Measurements from ENCODE around the gene CENPM.

CENPM gene

GRCh38 chr22:41975299-41976069, 28.5 kb upstream of the CENPM start:
- H3K9me3 Mint-ChIP-seq: no peaks in the 10 kb centered on the region
- H3K4me1 Mint-ChIP-seq: peaks cover 19 to 24% of the 10 kb centered on the region in 2 donors
- H3K27ac Mint-ChIP-seq: no peak overlapping the region

DNA sequence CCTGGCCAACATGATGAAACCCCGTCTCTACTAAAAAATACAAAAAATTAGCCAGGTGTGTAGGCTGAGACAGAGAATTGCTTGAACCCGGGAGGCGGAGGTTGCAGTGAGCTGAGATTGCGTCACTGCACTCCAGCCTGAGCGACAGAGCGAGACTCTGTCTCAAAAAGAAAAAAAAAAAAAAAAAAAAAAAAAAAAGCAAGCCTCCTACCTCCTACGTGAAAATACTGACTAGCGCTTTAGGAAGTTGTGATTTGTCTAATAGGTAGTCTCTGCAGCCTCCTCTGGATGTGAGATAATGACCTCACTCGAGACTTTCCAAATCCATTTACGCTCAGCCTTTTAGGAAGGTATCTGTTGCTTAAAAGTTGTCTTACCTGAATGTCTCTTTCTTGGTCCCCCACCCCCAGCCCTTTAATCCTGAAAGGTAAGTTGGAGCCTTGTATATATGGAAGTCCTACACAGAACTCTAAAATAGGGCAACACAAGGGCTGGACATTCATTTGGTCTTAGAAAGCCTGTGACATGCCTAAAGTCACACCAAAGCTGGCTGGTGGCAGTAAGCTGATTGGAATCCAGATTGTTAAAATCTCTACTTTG, 27.8 kb upstream of the CENPM start:
- Mint-ChIP-seq H3K9me3 (no peaks in the 10 kb centered on the region), H3K27me3 (peaks cover 45 to 75% of the 10 kb centered on the region in 2 donors), H3K36me3 (peaks cover 0 to 1% of the 10 kb centered on the region in 2 donors), H3K4me3 (no peak overlapping the region), H3K27ac (no peak overlapping the region), H3K4me1 (peaks cover 19 to 24% of the 10 kb centered on the region in 2 donors)
- DNase-seq (no peak), ATAC-seq (replicated peaks) (no peak)

More at GRCh38 chr22:41975299-41976069, 28.5 kb upstream of the CENPM start:
- Mint-ChIP-seq H3K4me3 (peak overlapping the region; percentile 20 to 55), H3K36me3 (peaks cover 0 to 1% of the 10 kb centered on the region in 2 donors), H3K27me3 (peaks cover 45 to 74% of the 10 kb centered on the region in 2 donors)
- no peak for ATAC-seq (replicated peaks)
- DNase-seq: no peak

GRCh38 chr22:41971431-41971830, 24.5 kb upstream of the CENPM start:
- H3K9me3 Mint-ChIP-seq: no peaks in the 10 kb centered on the region
- H3K27ac Mint-ChIP-seq: no peak overlapping the region
- H3K36me3 Mint-ChIP-seq: no peaks in the 10 kb centered on the region
- H3K4me1 Mint-ChIP-seq: peaks cover 7 to 16% of the 10 kb centered on the region in 2 donors
- no peak for DNase-seq
- ATAC-seq (replicated peaks): no peak
- peaks cover 25 to 48% of the 10 kb centered on the region in 2 donors for H3K27me3 Mint-ChIP-seq
- no peak overlapping the region for H3K4me3 Mint-ChIP-seq

DNA sequence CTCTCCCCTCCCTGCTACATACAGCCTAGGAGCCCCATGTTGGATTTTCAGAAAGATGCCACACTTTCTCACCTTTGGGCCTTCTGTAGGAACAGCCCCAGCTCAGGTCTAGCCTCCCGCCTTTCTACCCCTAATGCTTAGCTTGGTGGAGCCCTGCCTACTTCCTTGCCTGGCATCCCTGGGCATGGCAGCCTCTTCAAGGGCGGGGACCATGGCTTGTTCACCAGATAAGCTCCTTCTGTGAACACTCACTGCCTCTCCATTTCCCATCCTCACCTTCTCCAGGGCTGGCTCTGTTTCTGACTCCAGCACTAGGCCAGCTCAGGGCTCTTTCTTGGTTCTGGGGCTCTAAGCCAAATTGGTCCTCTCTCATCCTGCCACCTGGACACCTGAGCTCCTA, 23.6 kb upstream of the CENPM start:
- Mint-ChIP-seq H3K9me3 (no peaks in the 10 kb centered on the region), H3K27ac (peak overlapping the region; percentile 11), H3K4me1 (peaks cover 0 to 9% of the 10 kb centered on the region in 2 donors), H3K4me3 (no peak overlapping the region), H3K27me3 (peaks cover 18 to 40% of the 10 kb centered on the region in 2 donors), H3K36me3 (no peaks in the 10 kb centered on the region)
- ATAC-seq (replicated peaks) (no peak), DNase-seq (no peak)

GRCh38 chr22:41969110-41969646, 22.2 kb upstream of the CENPM start, which contains the start of gene SEPTIN3:
TSS of gene SEPTIN3 (plus strand) at chr22:41969443. CDS start at chr22:41971493, 2,050 bp downstream.
- Mint-ChIP-seq H3K4me1 (peaks cover 0 to 6% of the 10 kb centered on the region in 2 donors), H3K27me3 (peaks cover 14 to 34% of the 10 kb centered on the region in 2 donors), H3K27ac (no peak within 1 kb of the TSS), H3K36me3 (no peaks in the 10 kb centered on the region), H3K9me3 (no peaks in the 10 kb centered on the region), H3K4me3 (no peak within 1 kb of the TSS)
- ATAC-seq (replicated peaks) (no peak), DNase-seq (no peak)

DNA sequence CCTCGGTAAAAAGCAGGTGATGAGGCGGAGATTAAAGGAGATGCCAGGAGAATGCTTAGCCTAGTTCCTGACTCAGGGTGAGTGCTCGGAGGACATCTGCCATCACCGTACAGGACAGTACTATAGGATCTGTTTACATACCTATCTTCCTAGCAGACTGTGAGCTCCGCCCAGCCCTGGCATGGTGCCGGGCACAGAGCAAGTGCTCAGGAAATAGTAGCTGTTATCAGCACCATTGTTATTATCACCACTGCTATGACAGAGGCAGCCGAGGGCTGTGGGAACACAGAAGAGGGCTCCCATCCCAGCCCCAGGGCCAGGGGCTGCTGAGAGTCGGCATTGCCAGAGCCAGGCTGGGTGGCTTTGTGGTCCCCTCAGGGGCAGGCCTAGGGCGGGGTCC, 21.6 kb upstream of the CENPM start:
- Mint-ChIP-seq H3K4me1 (peaks cover 0 to 6% of the 10 kb centered on the region in 2 donors), H3K27ac (no peak overlapping the region), H3K9me3 (no peaks in the 10 kb centered on the region), H3K4me3 (no peak overlapping the region), H3K36me3 (no peaks in the 10 kb centered on the region), H3K27me3 (peaks cover 14 to 28% of the 10 kb centered on the region in 2 donors)
- ATAC-seq (replicated peaks): no peak
- no peak for DNase-seq

DNA sequence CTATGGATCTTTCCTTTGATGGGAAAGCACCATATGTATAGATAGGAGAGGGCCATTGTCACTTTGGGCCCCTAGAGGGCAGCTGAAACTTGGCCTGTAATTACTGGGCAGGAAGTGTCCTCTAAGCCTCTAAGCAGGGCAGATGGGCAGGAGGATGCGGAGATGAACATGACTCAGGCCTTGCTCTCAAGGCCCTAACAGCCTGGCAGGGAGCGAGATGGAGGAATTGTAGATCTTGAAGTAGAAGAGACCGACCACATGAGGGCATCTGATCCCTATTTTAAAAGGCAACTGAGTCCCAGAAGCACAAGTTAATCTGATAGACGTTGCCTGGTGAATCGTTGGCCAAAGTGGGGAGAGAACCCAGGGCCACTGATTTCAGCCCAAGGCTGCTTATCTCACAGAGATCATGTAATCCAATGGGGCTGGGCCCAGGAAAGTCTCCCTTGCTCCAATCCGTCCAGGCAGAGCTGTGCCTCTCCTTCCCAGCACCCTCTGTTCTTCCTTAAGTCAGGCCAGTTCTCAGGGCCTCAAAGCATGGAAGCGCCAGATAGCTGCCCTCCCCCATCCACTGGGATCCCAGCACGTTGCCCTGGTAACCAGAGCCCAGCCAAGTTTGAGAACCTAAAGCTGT, 19.8 kb upstream of the CENPM start:
- DNase-seq: peak; percentile 47
- Mint-ChIP-seq H3K9me3 (no peaks in the 10 kb centered on the region), H3K27me3 (peaks cover 4 to 19% of the 10 kb centered on the region in 2 donors), H3K36me3 (no peaks in the 10 kb centered on the region), H3K4me3 (no peak overlapping the region), H3K27ac (peak overlapping the region; percentile 51), H3K4me1 (peaks cover 0 to 3% of the 10 kb centered on the region in 2 donors)
- ATAC-seq (replicated peaks): peak; percentile 85 to 91

DNA sequence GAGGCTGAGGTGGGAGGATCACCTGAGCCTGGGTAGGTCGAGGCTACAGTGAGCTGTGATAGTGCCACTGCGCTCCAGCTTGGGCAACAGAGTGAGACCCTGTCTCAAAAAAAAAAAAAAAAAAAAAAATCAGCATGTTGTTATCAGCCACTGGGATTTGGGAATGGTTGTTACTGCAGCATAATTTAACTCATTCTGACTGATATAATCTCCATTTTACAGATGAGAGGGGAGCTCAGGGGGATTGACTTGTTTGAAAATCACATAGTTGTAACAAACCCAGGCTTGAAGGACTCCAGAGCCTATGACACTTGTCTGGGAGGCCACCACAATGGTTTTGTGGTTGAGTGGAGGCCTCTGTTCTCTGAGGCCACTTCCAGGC, 19.3 kb upstream of the CENPM start:
- Mint-ChIP-seq H3K36me3 (no peaks in the 10 kb centered on the region), H3K9me3 (no peaks in the 10 kb centered on the region), H3K4me3 (no peak overlapping the region), H3K27ac (peak overlapping the region; percentile 51), H3K4me1 (peaks cover 0 to 3% of the 10 kb centered on the region in 2 donors), H3K27me3 (peaks cover 0 to 14% of the 10 kb centered on the region in 2 donors)
- DNase-seq (no peak), ATAC-seq (replicated peaks) (no peak)

DNA sequence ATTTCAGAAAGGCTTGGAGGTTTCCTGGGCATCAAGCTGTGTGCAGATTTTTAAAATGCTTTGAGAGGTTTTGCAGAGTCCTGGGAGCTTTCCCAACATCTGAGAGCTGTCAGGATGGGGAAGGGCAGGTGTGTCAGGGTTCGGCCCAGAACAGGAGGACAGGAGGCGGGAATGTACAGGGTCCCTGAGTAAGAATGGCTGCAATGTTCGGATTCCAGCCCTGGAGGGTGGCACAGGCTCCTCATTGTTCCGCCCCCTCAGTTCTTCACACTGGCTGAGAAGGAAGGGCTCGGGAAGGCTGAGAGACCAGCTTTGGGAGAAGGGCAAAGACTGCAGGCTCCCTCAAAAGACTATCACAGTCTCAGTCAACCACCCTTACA, 17.1 kb upstream of the CENPM start:
- H3K9me3 Mint-ChIP-seq: no peaks in the 10 kb centered on the region
- H3K36me3 Mint-ChIP-seq: no peaks in the 10 kb centered on the region

DNA sequence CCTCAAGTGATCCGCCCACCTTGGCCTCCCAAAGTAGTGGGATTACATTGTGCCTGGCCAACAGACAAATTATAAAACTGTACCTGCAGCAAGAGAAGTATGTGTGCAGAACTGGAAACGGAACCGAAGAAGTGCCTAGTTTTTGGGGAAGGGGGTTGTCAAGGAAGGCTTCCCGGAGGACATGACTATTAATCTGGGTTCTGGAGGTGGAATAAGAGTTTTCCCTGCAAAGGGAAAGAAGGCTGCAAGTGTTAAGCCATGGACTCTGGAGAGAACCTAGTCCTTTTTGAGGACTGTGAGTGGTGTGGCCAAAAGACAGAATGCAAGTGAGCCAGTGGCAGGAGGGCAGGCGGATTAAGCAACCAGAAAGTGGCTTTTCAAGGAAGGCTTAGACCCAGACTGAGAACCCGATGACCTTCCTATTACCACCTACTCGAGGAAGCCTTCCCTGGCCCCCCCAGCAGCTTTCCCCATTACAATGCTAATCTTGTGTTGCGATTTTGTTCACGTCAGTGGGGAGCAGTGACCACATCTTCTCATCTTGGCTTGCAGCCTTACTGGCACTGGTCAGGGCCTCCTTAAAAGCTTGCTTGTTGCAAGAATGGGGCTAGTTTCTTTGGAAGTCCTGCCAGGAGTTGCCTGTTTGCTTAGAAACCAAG, 16.6 kb upstream of the CENPM start:
- no peak for ATAC-seq (replicated peaks)

More for the DNA sequence above, 17.1 kb upstream of the CENPM start:
- Mint-ChIP-seq H3K4me1 (peaks cover 0 to 7% of the 10 kb centered on the region in 2 donors), H3K4me3 (no peak overlapping the region), H3K27ac (no peak overlapping the region), H3K27me3 (peaks cover 0 to 5% of the 10 kb centered on the region in 2 donors)
- ATAC-seq (replicated peaks) (no peak), DNase-seq (no peak)

DNA sequence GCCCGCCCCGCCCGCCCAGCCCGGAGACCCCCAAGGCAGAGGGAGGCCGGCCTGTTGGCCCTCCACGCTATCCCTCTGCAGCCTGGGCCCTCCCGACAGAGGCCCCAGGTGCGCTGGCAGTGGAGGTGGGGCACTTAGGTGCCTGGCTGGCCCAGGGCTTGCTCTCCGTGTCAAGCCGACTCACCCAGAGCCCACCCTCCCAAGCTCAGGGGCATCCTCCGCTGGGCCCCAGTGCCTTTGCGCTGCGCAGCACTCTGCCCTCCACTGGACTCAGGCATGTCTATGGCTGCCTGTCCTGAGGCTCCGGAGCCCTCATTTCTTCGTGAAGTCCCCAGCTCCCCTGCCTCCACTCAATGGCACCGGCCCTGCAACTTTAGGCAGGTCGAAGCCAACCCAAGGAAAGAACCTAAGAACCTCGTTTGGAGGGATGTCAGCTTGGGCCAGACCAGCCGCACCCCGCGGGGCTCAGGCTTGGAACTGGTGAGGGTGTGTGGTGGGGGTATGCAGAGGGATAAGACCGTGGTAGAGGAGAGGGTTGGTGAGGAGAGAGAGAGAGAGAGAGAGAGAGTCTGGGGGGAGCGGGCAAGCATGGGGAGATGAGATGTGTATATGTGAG, 11.1 kb upstream of the CENPM start:
- H3K27ac Mint-ChIP-seq: no peak overlapping the region
- peak overlapping the region in 1 of 2 donors; percentile 75 for H3K4me3 Mint-ChIP-seq
- DNase-seq (no peak), ATAC-seq (replicated peaks) (peak; percentile 47 to 50)
- peaks cover 0 to 2% of the 10 kb centered on the region in 2 donors for H3K36me3 Mint-ChIP-seq
- H3K27me3 Mint-ChIP-seq: peaks cover 0 to 7% of the 10 kb centered on the region in 2 donors
- H3K9me3 Mint-ChIP-seq: no peaks in the 10 kb centered on the region
- peaks cover 8 to 12% of the 10 kb centered on the region in 2 donors for H3K4me1 Mint-ChIP-seq

More for the DNA sequence above, 16.6 kb upstream of the CENPM start:
- no peak for DNase-seq
- Mint-ChIP-seq H3K4me1 (peaks cover 0 to 7% of the 10 kb centered on the region in 2 donors), H3K27me3 (peaks cover 0 to 5% of the 10 kb centered on the region in 2 donors), H3K9me3 (no peaks in the 10 kb centered on the region), H3K36me3 (no peaks in the 10 kb centered on the region), H3K4me3 (no peak overlapping the region), H3K27ac (no peak overlapping the region)

GRCh38 chr22:41952713-41953112, 5.8 kb upstream of the CENPM start:
- ATAC-seq (replicated peaks) (no peak), DNase-seq (no peak)
- Mint-ChIP-seq H3K27ac (no peak overlapping the region), H3K36me3 (peaks cover 0 to 2% of the 10 kb centered on the region in 2 donors), H3K27me3 (no peaks in the 10 kb centered on the region), H3K4me3 (no peak overlapping the region), H3K9me3 (no peaks in the 10 kb centered on the region), H3K4me1 (peaks cover 36 to 40% of the 10 kb centered on the region in 2 donors)

DNA sequence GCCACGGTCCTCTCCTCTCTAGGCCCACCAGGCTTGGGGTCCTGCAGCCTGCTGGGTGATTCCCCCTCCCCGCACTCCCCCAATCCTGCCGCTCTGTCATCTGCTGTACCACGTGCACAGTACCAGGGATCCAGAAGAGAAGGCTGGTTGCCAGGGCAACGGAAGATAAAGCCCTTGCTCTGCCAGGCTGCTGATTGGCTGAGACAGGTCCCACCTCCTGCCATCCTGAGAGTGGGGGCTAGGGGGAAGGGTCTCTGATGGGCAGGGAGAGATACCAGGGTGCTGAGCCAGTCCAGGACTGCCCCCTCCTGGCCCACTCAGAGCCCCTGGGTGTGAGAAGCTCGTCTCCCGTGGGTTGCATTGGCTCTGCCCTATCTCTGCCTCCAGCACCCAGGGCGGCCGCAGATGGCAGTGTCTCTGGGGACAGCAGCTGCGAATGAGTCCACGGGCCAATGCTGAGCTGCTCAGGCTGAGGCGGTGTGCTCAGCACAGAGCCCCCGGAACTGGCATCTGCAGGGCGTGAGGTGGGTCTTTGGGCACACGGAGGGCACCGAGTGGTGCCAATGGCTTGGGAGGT, 5.0 kb upstream of the CENPM start, which contains the start of gene SMIM45:
Gene SMIM45, plus strand, starts transcription at position 253 of the 577 bp plus-strand sequence.
- peak within 1 kb of the TSS; percentile 27 for H3K27ac Mint-ChIP-seq
- H3K27me3 Mint-ChIP-seq: no peaks in the 10 kb centered on the region
- peak within 1 kb of the TSS in 1 of 2 donors; percentile 30 for H3K4me3 Mint-ChIP-seq
- no peaks in the 10 kb centered on the region for H3K9me3 Mint-ChIP-seq
- no peaks in the 10 kb centered on the region for H3K36me3 Mint-ChIP-seq
- DNase-seq: no peak
- H3K4me1 Mint-ChIP-seq: peaks cover 33 to 42% of the 10 kb centered on the region in 2 donors
- peak; percentile 78 to 83 for ATAC-seq (replicated peaks)
